Esophagus muscularis mucosa (tissue), 4 donors: ENCODE results near the gene THADA. TPM values are rescaled to one million over a fixed set of nuclear protein-coding genes. Genes with fewer than 3 reads are reported as not detected.

ENCODE experiments used
- DNase-seq: peaks from one replicate; pipeline ENCODE4 v3.0.0-alpha.2; 2017; ENCODE audit errors: extremely low spot score
- H3K27ac ChIP-seq, 4 donors: fragments of 200-600 bp; sonication (generic); replicated peaks in 1 of 4; 1 replicate in 3 of 4; 2 replicates in 1 of 4; pipeline ENCODE4 v1.5.1; 2016 to 2019; ENCODE audit warnings: mild to moderate bottlenecking in 1 of 4
- H3K27me3 ChIP-seq, 4 donors: fragments of 200-600 bp; sonication (generic); one replicate each; pipeline versions ENCODE4 v1.5.1 to v1.6.0; 2016 to 2019
- H3K36me3 ChIP-seq, 4 donors: fragments of 200-600 bp; sonication (generic); one replicate each; pipeline ENCODE4 v1.5.1; 2016 to 2019
- H3K4me1 ChIP-seq, 4 donors: fragments of 200-600 bp; sonication (generic); one replicate each; pipeline ENCODE4 v1.5.1; 2016 to 2019
- H3K4me3 ChIP-seq, 4 donors: fragments of 200-600 bp; sonication (generic); 1 replicate in 2 of 4; 2 replicates in 2 of 4; pipeline ENCODE4 v1.5.1; 2016 to 2019; ENCODE audit warnings: mild to moderate bottlenecking in 4 of 4, moderate library complexity in 1 of 4
- H3K9me3 ChIP-seq, 4 donors: fragments of 200-600 bp; sonication (generic); 1 replicate in 3 of 4; 2 replicates in 1 of 4; pipeline ENCODE4 v1.5.1; 2016 to 2019
- CTCF ChIP-seq, 3 experiments: fragments of 200-600 bp in 2 of 3; fragments of 450-650 bp in 1 of 3; sonication (generic) in 2 of 3; IDR thresholded peaks; one replicate each; pipeline ENCODE4 v1.5.1; 2017 to 2019; ENCODE audit warnings: antibody characterized with exemption in 3 of 3, mild to moderate bottlenecking in 2 of 3, moderate library complexity in 1 of 3
- EP300 ChIP-seq: sonication (generic); formaldehyde crosslinking; IDR thresholded peaks from one replicate; pipeline ENCODE4 v1.6.1; 2017; ENCODE audit warnings: antibody characterized with exemption
- POLR2A ChIP-seq: fragments of 450-650 bp; IDR thresholded peaks from one replicate; pipeline ENCODE4 v1.6.1; 2017; ENCODE audit warnings: antibody characterized with exemption, moderate library complexity, mild to moderate bottlenecking, low read depth
- POLR2AphosphoS5 ChIP-seq, 2 donors: sonication (generic); formaldehyde crosslinking; IDR thresholded peaks; one replicate each; pipeline ENCODE4 v1.6.1; 2017; ENCODE audit warnings: antibody characterized with exemption in 2 of 2
- WGBS: methylation state at CpG from one replicate; pipeline ENCODE4 v1.1.5; 2018; 5-methylcytosine and 5-hydroxymethylcytosine counted together
- intact Hi-C: fragments of 100-400 bp; cut with DNase I; formaldehyde crosslinking; loops from one replicate; pipeline ENCODE4 v1.15.1; 2023
- total RNA-seq, 4 donors: library from RNA; depleted of rRNA; stranded (reverse); fragments of >200 nt; gene quantifications; one replicate each; pipeline versions ENCODE4 v1.1.0 to v1.2.1, GENCODE V29; 2016

THADA gene
- total RNA-seq, 4 donors from 2014 or later: 17.2 to 28.7 (median 21.3) TPM

- peaks cover 0 to 7% (median 0%) of the 10 kb centered on the region in 4 donors for H3K36me3 ChIP-seq
- H3K27me3 ChIP-seq: no peaks in the 10 kb centered on the region
- intact Hi-C loops: no loop called here
- H3K4me3 ChIP-seq: no peak overlapping the region
- H3K27ac ChIP-seq: peak overlapping the region in 3 of 4 donors; percentile 3 to 79 (median 10)
- no peak for TF ChIP-seq POLR2AphosphoS5 (IDR thresholded peaks at IDR 0.05)
- no peaks in the 10 kb centered on the region for H3K9me3 ChIP-seq
- WGBS: 100% methylated on average over 4 of the region's 4 CpGs
- H3K4me1 ChIP-seq: peaks cover 35 to 82% (median 58%) of the 10 kb centered on the region in 4 donors
- DNase-seq: no peak
These were observed 193.3 kb downstream of the THADA start for GRCh38 chr2:43402452-43402937.

GRCh38 chr2:43402002-43402401 is 193.8 kb downstream of the THADA start:
- WGBS: 84% methylated on average over 5 of the region's 5 CpGs
- Histone ChIP-seq H3K4me1 (peaks cover 35 to 82% (median 58%) of the 10 kb centered on the region in 4 donors), H3K36me3 (peaks cover 0 to 10% (median 0%) of the 10 kb centered on the region in 4 donors), H3K27ac (peak overlapping the region in 3 of 4 donors; percentile 3 to 79 (median 10)), H3K4me3 (no peak overlapping the region), H3K9me3 (no peaks in the 10 kb centered on the region), H3K27me3 (no peaks in the 10 kb centered on the region)
- DNase-seq: no peak
- TF ChIP-seq POLR2A (no peak), POLR2AphosphoS5 (IDR thresholded peaks at IDR 0.05) (no peak), CTCF (IDR thresholded peaks at IDR 0.05) (no peak), EP300 (no peak)
- intact Hi-C loops: no loop called here

GRCh38 chr2:43400508-43400907 is 195.3 kb downstream of the THADA start:
- 64% methylated on average over 3 of the region's 3 CpGs for WGBS
- Histone ChIP-seq H3K27me3 (no peaks in the 10 kb centered on the region), H3K36me3 (peaks cover 0 to 22% (median 0%) of the 10 kb centered on the region in 4 donors), H3K4me3 (no peak overlapping the region), H3K27ac (peak overlapping the region; percentile 62 to 79 (median 76)), H3K9me3 (no peaks in the 10 kb centered on the region), H3K4me1 (peaks cover 24 to 79% (median 51%) of the 10 kb centered on the region in 4 donors)
- TF ChIP-seq EP300: no peak
- TF ChIP-seq POLR2AphosphoS5 (IDR thresholded peaks at IDR 0.05): no peak
- TF ChIP-seq POLR2A: no peak
- peak in 2 of 3 experiments; percentile 27 to 36 for TF ChIP-seq CTCF (IDR thresholded peaks at IDR 0.05)
- DNase-seq: no peak
- intact Hi-C loops: no loop called here

- Histone ChIP-seq H3K27me3 (no peaks in the 10 kb centered on the region), H3K9me3 (no peaks in the 10 kb centered on the region), H3K4me3 (no peak overlapping the region), H3K27ac (peak overlapping the region; percentile 62 to 79 (median 76)), H3K4me1 (peaks cover 23 to 72% (median 51%) of the 10 kb centered on the region in 4 donors), H3K36me3 (peaks cover 0 to 22% (median 0%) of the 10 kb centered on the region in 4 donors)
- WGBS: 22% methylated on average over 4 of the region's 4 CpGs
- no peak for TF ChIP-seq CTCF (IDR thresholded peaks at IDR 0.05)
- TF ChIP-seq POLR2AphosphoS5 (IDR thresholded peaks at IDR 0.05): peak in 1 of 2 donors; percentile 75
- TF ChIP-seq POLR2A: no peak
- peak; percentile 57 for TF ChIP-seq EP300
- DNase-seq: no peak
- intact Hi-C loops: no loop called here
These were observed 196.1 kb downstream of the THADA start for GRCh38 chr2:43399515-43400264.

GRCh38 chr2:43399098-43399497 is 196.7 kb downstream of the THADA start:
- H3K4me3 ChIP-seq: no peak overlapping the region
- no peaks in the 10 kb centered on the region for H3K9me3 ChIP-seq
- H3K27ac ChIP-seq: peak overlapping the region; percentile 62 to 79 (median 76)
- intact Hi-C loops: no loop called here
- WGBS: 88% methylated on average over 2 of the region's 2 CpGs
- DNase-seq: no peak
- TF ChIP-seq POLR2A (no peak), EP300 (no peak), CTCF (IDR thresholded peaks at IDR 0.05) (no peak), POLR2AphosphoS5 (IDR thresholded peaks at IDR 0.05) (no peak)
- peaks cover 0 to 22% (median 0%) of the 10 kb centered on the region in 4 donors for H3K36me3 ChIP-seq
- H3K4me1 ChIP-seq: peaks cover 23 to 66% (median 50%) of the 10 kb centered on the region in 4 donors
- no peaks in the 10 kb centered on the region for H3K27me3 ChIP-seq
